HG02852 (cell line): ENCODE measurements around the gene PARPBP.
A peak's percentile ranks its signal among the peaks of the same experiment; 100 is the strongest.
"Not testable (repeated sequence)": the region's sequence is repeated elsewhere in the genome, so short reads cannot be mapped to it uniquely, and the experiment has no call there.

ENCODE experiments used
- ATAC-seq: cut with Tn5 transposase; IDR thresholded peaks from one replicate; pipeline ENCODE4 v1.9.1; 2021; ENCODE audit warnings: mild to moderate bottlenecking, moderate library complexity; ENCODE audit not compliant: unreplicated experiment

The PARPBP gene

DNA sequence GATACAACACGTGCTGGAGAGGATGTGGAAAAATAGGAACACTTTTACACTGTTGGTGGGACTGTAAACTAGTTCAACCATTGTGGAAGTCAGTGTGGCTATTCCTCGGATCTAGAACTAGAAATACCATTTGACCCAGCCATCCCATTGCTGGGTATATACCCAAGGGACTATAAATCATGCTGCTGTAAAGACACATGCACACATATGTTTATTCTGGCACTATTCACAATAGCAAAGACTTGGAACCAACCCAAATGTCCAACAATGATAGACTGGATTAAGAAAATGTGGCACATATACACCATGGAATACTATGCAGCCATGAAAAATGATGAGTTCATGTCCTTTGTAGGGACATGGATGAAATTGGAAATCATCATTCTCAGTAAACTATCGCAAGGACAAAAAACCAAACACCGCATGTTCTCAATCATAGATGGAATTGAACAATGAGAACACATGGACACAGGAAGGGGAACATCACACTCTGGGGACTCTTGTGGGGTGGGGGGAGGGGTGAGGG lies 27.1 kb downstream of the PARPBP start:
- not testable (repeated sequence) for ATAC-seq

DNA sequence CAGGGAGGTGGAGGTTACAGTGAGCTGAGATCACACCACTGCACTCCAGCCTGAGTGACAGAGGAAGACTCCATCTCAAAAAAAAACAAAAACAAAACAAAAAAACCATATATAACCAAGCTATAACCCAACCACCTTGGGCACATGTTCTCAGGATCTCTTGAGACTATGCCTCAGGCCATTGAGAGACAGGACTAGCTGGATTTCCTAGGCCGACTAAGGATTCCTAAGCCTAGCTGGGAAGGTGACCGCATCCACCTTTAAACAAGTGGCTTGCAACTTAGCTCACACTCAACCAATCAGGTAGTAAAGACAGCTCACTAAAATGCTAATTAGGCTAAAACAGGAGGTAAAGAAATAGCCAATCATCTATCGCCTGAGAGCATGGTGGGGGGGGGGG lies 35.2 kb downstream of the PARPBP start:
- not testable (repeated sequence) for ATAC-seq

DNA sequence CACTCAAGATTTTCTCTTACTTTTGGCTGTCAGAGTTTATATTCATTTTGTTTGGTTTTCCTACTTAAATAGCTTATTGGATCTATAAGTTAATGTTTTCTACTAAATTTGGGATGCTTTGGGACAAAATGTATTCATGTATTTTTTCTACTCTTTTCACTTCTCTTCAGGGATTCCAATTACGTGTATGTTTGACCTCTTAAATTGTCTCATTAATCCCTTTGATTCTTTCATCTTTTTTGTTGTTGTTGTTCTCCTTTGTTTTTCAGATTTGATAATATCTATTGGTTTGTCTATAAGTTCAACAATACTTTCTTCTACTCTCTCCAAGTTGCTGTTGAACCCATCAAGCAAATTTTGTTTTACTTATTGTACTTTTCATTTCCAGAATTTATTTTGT lies 43.4 kb downstream of the PARPBP start:
- no peak for ATAC-seq

DNA sequence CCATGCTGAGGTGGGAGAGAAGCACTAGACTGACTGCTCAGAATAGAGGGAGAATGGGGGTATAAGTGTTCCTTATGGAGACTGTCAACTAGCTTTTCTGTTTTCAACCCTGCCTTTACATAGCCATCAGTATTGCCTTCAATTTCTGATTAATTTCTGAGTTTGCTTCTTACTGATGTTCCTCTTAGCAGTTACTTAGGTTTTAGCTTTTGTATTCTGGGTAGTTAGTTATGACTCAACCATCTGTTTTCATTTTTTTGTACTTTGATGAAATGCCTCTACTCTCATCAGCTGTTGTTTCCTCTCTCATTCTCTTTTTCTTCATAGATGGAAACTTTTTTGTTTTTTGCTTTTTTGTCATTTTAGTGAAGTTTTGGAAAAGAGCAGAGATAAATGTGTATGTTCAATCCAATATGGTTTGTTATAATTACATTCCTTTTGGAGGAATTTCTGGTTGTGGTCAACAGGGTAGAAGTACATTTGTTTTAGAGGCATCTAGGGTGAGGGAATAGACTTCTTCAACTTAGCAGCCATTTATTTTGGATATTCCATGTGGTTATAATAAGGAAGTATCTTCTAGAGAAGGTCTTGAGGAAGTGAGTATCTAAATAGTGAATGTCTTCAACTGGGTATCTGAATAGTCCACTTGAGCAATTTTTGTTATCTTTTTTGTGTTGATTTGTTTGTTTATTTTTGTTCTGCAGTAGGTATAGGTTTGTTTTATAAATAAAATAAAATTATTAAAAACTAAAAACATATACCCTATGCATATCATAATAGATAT lies 48.0 kb downstream of the PARPBP start:
- ATAC-seq, result peak; percentile 81

DNA sequence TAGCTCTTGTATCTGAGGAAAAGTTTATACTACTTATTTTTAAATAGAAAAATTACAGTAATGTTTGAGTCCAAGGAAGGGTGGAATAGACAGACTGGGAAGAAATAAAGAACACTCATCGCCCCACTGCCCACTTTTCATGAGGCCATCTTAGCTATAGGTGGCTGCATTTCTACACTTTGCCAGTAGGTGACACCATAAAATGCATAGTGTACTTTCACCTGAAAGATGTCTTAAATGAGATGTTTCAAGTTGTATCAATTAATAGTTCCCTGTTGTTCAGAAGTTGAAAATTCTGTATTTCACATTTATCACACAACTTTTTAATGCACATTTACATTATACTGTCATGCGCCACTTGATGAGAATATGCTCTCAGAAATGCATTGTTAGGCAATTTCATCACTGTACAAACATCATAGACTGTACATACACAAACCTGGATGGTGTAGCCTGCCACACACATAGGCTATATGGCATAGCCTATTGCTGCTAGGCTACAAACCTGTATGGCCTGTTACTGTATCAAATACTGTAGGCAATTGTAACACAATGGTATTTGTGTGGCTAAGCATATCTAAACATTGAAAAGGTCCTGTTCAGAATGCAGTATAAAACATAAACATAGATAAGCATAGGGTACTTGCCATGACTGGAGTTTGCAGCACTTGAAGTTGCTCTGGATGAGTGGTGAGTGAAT lies 50.1 kb downstream of the PARPBP start:
- ATAC-seq, result no peak

DNA sequence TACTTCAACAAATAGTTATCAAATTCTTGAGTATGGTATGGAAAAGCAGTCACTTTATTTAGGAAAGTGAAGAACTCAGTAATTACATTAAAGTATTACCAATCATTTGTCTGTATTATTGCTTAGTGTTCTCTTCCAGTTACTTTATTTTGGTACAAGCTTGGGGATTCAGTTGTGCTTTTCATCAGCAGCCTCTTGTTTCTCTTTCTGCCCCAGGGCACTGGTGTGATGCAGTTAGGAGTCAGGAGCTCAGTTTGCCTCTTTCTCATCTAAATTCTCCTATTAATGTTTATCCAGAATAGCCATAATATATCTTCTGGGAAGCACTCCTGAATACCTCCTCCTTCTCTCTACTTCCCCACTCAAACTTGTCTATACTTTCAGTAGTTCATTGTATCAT lies 52.0 kb downstream of the PARPBP start:
- ATAC-seq, result no peak

DNA sequence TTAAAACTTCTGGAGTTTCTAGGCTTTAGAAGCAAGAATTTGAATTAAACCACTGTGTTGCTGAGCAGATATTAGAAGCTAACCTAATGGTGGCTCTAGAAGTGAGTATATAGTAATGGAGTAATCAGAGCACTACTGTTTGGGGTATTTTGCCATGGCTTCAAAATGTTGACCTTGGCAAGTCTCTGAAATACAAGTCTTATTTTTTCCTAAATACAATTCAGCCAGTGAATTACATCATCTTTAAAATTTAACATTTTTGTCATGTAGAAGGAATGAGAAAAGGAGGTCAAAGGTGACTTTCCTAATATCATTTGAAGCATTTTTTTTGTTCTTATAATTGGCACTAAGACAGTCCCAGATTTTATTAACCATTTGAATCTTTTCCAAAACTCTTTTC lies 52.5 kb downstream of the PARPBP start:
- no peak for ATAC-seq

DNA sequence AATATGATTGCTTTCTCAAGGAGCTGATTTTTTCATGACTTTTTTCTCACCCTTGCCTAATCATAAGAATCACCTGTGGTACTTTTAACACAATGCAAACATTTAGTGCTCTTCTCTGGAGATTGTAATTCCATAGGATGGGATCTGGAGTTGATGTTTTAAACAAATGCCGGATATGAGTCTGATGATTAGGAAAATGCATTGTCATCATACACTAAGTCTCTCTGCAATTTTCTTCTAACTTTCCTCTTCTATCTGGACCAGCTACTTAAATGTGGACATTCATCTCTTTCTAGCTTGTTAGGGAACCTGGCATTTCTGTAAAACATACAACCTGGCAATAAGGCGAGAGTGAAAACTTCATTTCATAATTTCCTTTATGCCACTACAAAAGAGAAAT lies 54.1 kb downstream of the PARPBP start:
- ATAC-seq, result no peak

DNA sequence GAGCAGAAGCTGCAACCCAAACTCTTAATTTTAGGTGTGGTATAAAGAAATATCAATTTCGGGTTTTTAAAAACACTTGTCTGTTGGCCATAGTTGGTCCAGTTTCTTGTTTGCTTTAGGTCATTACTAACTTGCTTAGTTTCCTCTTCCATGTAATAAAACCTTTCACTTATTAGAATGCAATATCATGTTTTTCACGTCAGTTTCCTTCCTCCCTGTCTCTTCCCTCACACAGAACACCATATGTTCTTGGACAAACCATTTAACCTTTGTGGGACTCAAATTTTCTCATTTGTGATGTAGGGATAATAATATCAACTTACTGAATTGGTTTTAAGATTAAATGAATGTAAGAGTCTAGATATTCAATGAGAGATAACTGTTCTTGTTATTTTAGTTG lies 54.8 kb downstream of the PARPBP start:
- no peak for ATAC-seq

DNA sequence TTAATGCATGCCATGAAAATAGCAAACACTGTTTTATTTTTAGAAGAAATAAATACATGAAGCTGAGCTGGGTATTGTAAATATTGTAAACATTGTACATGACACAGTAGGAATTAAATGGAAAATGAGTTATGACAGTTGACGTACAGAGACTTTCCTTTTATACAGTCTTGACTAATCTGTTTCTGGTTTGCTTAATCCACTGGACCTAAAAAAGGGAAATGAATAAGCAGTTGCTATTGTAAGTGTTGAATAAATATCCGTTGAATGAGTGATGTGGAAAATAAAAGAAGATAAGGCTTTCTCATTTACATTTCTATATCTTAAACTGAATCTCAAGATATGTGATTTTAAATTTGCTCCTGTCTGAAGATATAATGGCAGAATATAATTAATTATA lies 62.7 kb downstream of the PARPBP start:
- ATAC-seq, result no peak

DNA sequence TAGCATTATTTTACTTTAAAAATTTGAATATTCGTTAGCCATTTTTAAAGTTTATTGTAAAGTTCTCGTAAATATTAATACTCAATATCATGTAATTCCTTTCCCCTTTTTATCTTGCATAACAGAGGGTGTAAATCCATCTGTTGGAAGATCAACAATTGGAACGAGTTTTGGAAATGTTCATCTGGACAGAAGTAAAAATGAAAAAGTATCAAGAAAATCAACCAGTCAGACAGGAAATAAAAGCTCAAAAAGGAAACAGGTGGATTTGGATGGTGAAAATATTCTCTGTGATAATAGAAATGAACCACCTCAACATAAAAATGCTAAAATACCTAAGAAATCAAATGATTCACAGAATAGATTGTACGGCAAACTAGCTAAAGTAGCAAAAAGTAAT lies 75.8 kb downstream of the PARPBP start:
- ATAC-seq, result no peak

DNA sequence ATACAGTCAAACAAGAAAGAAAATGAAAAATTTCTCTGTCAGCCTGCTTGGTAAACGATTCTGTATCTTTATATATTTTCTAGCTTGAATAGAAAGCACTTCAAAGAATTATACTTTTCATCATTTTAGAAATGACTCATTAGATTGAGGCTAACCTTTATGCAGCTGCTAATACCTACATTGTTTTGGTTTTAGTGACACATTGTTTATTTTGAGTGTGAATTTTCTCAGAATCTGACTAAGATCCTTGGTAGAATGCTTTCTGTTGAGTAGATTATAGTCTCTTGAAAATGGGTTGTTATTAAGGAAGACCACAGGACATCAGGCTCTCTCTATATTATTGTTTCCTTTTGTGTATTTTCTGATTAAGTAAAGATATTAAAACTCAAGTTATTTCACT lies 77.8 kb downstream of the PARPBP start, which contains the start of gene PMCH:
Gene PMCH (minus strand): TSS at position 45 of the 400 bp plus-strand sequence. CDS start 63 bp downstream, outside the sequence.
- peak; percentile 94 for ATAC-seq

DNA sequence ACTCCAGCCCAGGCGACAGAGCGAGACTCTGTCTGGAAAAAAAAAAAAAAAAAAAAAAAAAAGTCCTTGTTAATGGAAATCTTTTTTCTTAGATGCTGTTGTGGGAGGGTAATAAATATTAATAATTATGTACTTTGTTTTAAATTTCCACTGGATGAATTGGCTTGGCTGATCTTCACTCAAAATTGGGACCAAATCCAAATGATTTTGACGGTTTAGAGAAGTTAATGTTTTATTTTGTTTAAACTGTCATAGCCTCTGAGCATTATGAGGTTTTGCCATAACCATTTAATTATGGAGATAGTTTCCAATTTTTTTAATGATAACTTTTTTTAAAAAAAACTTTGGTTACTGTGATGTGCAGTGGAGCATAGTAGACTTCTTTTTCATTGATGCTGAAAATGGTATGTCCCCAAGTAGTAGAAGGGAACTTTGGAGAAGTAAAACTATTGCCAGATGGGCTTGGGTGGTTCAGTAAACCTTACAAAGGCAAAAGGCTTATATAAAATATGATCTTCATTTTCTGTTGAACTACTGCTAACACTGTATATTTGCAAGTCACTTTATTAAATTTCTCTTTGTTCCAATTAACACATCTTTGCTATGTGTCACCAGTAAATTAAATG lies 81.6 kb downstream of the PARPBP start:
- no peak for ATAC-seq

DNA sequence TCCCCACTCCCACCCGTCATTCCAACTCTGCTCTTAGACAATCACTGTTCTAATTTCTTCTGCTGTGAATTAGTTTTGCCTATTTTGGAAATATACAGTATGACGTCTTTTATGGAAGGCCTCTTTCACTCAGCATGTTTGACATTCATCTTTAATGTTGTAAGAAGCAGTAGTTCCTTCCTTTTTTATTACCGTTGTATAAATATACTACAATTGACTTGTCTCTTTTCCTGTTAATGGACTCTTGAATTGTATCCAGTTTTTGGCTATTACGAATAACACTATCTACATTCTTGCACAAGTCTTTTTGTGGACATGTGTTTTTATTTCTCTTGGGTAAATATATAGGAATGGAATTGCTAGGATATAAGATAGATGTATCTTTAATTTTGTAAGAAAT lies 82.6 kb downstream of the PARPBP start:
- ATAC-seq, result no peak

DNA sequence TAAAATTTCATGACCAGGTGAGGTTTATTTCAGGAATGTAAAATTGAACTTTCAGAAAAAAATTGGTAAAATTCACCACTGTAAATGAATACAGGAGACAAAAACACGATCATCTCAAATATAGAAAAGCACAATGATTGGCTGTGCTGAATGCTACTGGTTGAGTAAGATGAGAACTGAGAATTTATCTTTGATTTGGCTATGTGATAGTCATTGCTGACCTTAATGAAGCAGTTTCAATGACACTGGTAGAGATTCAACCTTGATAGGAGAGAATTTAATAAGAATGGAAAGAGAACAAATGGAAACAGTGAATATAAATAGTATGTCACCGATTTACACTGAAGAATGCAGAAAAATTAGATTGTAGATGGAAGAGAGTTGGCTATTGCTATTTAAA lies 84.0 kb downstream of the PARPBP start:
- ATAC-seq, result no peak

DNA sequence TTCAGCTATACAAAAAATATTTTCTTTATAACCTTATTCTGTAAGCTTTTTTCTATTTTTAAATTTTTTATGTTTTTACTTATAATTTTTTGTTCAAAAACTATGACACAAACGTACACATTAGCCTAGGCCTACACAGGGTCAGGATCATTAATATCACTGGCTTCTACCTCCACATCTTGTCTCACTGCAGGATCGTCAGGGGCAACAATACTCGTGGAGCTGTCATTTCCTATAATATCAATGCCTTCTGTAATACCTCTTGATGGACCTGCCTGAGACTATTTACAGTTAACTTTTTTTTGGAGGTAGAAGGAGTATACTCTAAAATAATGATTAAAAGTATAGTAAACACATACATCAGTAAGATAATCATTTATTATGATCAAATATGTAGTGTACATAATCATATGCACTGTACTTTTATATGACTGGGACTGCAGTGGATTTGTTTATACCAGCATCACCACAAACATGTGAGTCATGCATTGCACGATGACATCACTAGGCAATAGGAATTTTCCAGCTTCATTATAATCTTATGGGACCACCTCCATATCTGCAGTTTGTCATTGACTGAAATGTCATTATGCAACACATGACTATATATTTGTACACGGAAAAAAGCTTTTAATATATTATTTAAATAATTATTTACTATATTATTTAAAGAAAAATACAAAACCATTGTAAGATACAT lies 96.2 kb downstream of the PARPBP start:
- ATAC-seq, result no peak

DNA sequence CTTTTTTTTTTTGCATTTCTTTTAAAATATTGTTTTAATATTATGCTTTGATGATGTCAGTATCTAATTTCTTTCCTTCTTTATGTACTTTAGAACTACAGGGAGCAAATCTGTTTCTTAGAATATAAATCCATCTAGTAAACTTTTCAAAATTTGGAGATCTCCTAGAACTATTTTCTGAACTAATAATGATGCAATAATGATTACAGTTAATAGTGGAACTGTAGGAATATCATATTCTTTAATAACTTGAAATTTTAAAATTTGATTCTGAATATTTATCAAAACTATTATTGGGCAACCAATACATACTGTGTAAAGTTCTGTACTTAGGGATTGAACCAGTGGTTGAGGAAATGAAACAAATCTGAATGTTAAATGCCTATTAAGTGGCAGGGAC lies 100.8 kb downstream of the PARPBP start:
- ATAC-seq, result no peak

DNA sequence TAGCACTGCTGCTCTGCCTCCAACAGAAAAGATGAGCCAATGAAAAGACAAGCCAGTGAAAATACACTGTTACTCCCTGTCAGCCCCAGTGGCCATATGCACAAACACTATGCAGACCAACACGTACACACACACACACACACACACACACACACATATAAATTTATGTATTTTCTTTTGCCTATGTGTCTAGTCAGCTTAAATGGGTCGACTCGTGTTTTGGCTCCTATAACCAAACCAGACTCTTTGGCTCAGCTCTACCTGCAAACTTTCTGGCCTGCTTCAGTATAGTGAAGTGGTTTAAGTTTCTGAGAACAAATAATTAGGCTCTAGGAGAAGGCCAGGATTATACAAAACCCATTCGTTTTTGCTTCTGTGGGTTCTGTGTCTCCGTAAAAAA lies 108.0 kb downstream of the PARPBP start:
- ATAC-seq, result no peak

DNA sequence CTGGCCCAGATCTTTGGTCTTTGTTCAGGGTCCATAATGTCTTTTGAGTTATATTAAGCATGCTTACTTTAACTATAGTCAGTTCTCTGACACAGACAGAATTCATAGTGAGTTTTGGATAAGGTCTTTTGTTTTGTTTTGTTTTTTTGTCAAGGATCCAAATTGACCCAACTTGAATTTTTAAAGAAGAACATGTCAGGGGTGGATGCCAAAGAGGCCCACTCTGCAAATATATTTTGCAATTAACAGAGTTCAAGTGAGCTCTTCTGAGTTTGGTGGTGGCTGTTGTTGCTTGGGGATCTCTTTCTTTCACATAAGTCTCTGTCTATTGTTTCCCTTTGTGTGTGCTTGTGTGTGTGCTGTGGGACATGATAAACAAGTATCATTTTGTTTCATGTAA lies 112.1 kb downstream of the PARPBP start:
- ATAC-seq, result no peak

DNA sequence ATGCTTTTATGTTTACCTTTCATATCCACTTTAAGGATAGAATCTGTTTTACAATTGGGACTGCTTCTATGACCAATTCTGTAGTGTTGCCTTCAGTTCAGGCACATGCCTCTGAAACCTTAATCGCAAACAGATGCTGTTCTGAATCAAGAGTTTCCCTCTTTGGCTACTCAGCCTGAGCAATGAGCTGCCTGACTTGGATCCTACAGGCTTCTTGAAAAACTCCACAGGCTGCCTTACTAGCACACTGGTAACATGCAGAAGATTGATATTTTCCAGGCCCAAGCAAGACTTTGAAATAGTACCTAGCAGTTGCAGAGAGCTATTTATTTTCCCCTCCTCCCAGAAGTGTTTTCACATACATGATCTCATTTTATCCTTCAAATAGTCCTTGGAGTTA lies 112.5 kb downstream of the PARPBP start:
- no peak for ATAC-seq

DNA sequence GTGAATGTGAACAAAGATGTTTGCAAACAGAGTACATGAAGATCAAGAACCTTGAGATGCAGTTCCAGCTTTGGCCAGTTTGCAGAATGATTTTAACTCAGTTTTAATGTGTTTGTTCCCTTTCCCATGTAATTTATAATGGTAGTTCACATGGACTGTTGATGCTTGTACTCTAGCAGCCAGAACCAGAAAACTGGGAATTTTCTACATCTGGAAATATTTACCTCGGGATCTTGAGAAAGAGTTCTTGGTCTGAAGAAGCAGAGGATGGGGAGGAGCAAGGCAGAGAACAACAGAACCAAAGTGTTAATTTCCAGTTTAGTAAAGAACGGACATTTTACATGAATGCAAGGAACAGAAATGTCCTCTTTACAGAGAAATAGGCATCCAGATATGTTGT lies 114.6 kb downstream of the PARPBP start:
- no peak for ATAC-seq
